CD1c-positive myeloid dendritic cell (primary cell): ENCODE measurements around the gene MAP3K9.
A peak's percentile ranks its signal among the peaks of the same experiment; 100 is the strongest.

ENCODE experiments used
- DNase-seq: peaks from one replicate; pipeline ENCODE4 v3.0.0-alpha.2; 2016; ENCODE audit errors: extremely low spot score

Gene MAP3K9

GRCh38 chr14:70788898-70789297 is 20.4 kb downstream of the MAP3K9 start:
- no peak for DNase-seq

- DNase-seq: no peak
Measured at GRCh38 chr14:70785556-70785955, 23.8 kb downstream of the MAP3K9 start.

GRCh38 chr14:70784886-70785285 is 24.4 kb downstream of the MAP3K9 start:
- no peak for DNase-seq

GRCh38 chr14:70782361-70782760 is 27.0 kb downstream of the MAP3K9 start:
- no peak for DNase-seq

- DNase-seq: peak; percentile 13
Measured at GRCh38 chr14:70780396-70781075, 28.8 kb downstream of the MAP3K9 start.

GRCh38 chr14:70779667-70780066 is 29.6 kb downstream of the MAP3K9 start:
- no peak for DNase-seq

GRCh38 chr14:70776197-70776596 is 33.1 kb downstream of the MAP3K9 start:
- no peak for DNase-seq

- DNase-seq: no peak
Measured at GRCh38 chr14:70773182-70773862, 36.0 kb downstream of the MAP3K9 start.

- no peak for DNase-seq
Measured at GRCh38 chr14:70771781-70772212, 37.5 kb downstream of the MAP3K9 start.

GRCh38 chr14:70770490-70770889 is 38.8 kb downstream of the MAP3K9 start:
- DNase-seq: no peak

- no peak for DNase-seq
Measured at GRCh38 chr14:70759398-70759797, 49.9 kb downstream of the MAP3K9 start.

- DNase-seq: no peak
Measured at GRCh38 chr14:70755655-70756054, 53.7 kb downstream of the MAP3K9 start.

- DNase-seq: no peak
Measured at GRCh38 chr14:70754991-70755390, 54.3 kb downstream of the MAP3K9 start.

GRCh38 chr14:70753518-70753953 is 55.8 kb downstream of the MAP3K9 start:
- DNase-seq: no peak

GRCh38 chr14:70748422-70748821 is 60.9 kb downstream of the MAP3K9 start:
- no peak for DNase-seq

GRCh38 chr14:70744641-70745040 is 64.7 kb downstream of the MAP3K9 start:
- DNase-seq: no peak

GRCh38 chr14:70742316-70742715 is 67.0 kb downstream of the MAP3K9 start:
- no peak for DNase-seq

- no peak for DNase-seq
Measured at GRCh38 chr14:70741482-70741881, 67.8 kb downstream of the MAP3K9 start.

GRCh38 chr14:70735043-70735442 is 74.3 kb downstream of the MAP3K9 start:
- DNase-seq: no peak

GRCh38 chr14:70731447-70732239 is 77.7 kb downstream of the MAP3K9 start:
- no peak for DNase-seq

GRCh38 chr14:70730393-70730792 is 78.9 kb downstream of the MAP3K9 start:
- DNase-seq: no peak

GRCh38 chr14:70726651-70727375 is 82.5 kb downstream of the MAP3K9 start:
- DNase-seq: no peak
